SJCRH30 (cell line): ENCODE data around the gene TMTC2. TPM values are rescaled to one million over a fixed set of nuclear protein-coding genes. Genes with fewer than 3 reads are reported as not detected.

Experiments
- DNase-seq, 2 experiments: peaks; one replicate each; pipeline ENCODE4 v3.0.0-alpha.2; 2015 to 2020
- H3K27ac ChIP-seq: fragments of 250-450 bp; sonication (Bioruptor Pico); 2 replicates; pipeline ENCODE4 v1.5.1; 2020; ENCODE audit warnings: mild to moderate bottlenecking, moderate library complexity
- H3K27me3 ChIP-seq: fragments of 250-450 bp; sonication (Bioruptor Pico); 2 replicates; pipeline ENCODE4 v1.5.1; 2020; ENCODE audit warnings: mild to moderate bottlenecking, moderate library complexity
- H3K36me3 ChIP-seq: fragments of 250-450 bp; sonication (Bioruptor Pico); 2 replicates; pipeline ENCODE4 v1.5.1; 2020; ENCODE audit warnings: mild to moderate bottlenecking, moderate library complexity
- H3K4me1 ChIP-seq: fragments of 250-450 bp; sonication (Bioruptor Pico); 2 replicates; pipeline ENCODE4 v1.5.1; 2020; ENCODE audit warnings: mild to moderate bottlenecking, moderate library complexity
- H3K4me3 ChIP-seq: fragments of 250-450 bp; sonication (Bioruptor Pico); 2 replicates; pipeline ENCODE4 v1.5.1; 2020; ENCODE audit warnings: mild to moderate bottlenecking, moderate library complexity
- H3K9me3 ChIP-seq: fragments of 250-450 bp; sonication (Bioruptor Pico); replicated peaks from 2 replicates; pipeline ENCODE4 v1.5.1; 2020; ENCODE audit warnings: mild to moderate bottlenecking, moderate library complexity
- total RNA-seq: library from RNA; depleted of rRNA; stranded (reverse); fragments of >200 nt; shearing (Covaris generic); gene quantifications from 2 replicates; pipeline ENCODE4 v1.2.3, GENCODE V29; 2014

TMTC2 gene
- total RNA-seq, 1 experiment from 2014 or later = 6.5 TPM

GRCh38 chr12:82873309-82873708 is 186.6 kb downstream of the TMTC2 start:
- Histone ChIP-seq H3K4me3 (no peak overlapping the region), H3K36me3 (no peaks in the 10 kb centered on the region), H3K27me3 (no peaks in the 10 kb centered on the region), H3K9me3 (no peaks in the 10 kb centered on the region), H3K27ac (no peak overlapping the region), H3K4me1 (no peaks in the 10 kb centered on the region)
- DNase-seq = no peak

GRCh38 chr12:82873951-82874350 is 187.2 kb downstream of the TMTC2 start:
- Histone ChIP-seq H3K4me3 (no peak overlapping the region), H3K9me3 (no peaks in the 10 kb centered on the region), H3K36me3 (no peaks in the 10 kb centered on the region), H3K27ac (no peak overlapping the region), H3K27me3 (no peaks in the 10 kb centered on the region), H3K4me1 (no peaks in the 10 kb centered on the region)
- no peak for DNase-seq

- no peak for DNase-seq
- no peak overlapping the region for H3K27ac ChIP-seq
- no peaks in the 10 kb centered on the region for H3K9me3 ChIP-seq
- H3K4me1 ChIP-seq = no peaks in the 10 kb centered on the region
- H3K27me3 ChIP-seq = no peaks in the 10 kb centered on the region
- no peak overlapping the region for H3K4me3 ChIP-seq
- no peaks in the 10 kb centered on the region for H3K36me3 ChIP-seq
Observed at GRCh38 chr12:82874945-82875344, 188.2 kb downstream of the TMTC2 start.

GRCh38 chr12:82876075-82876474 is 189.4 kb downstream of the TMTC2 start:
- Histone ChIP-seq H3K27ac (no peak overlapping the region), H3K36me3 (no peaks in the 10 kb centered on the region), H3K4me3 (no peak overlapping the region), H3K27me3 (no peaks in the 10 kb centered on the region), H3K9me3 (no peaks in the 10 kb centered on the region), H3K4me1 (no peaks in the 10 kb centered on the region)
- no peak for DNase-seq

- no peak overlapping the region for H3K27ac ChIP-seq
- no peak for DNase-seq
- no peak overlapping the region for H3K4me3 ChIP-seq
- H3K27me3 ChIP-seq = no peaks in the 10 kb centered on the region
- H3K36me3 ChIP-seq = no peaks in the 10 kb centered on the region
- no peaks in the 10 kb centered on the region for H3K4me1 ChIP-seq
- no peaks in the 10 kb centered on the region for H3K9me3 ChIP-seq
Observed at GRCh38 chr12:82877963-82878362, 191.3 kb downstream of the TMTC2 start.

GRCh38 chr12:82880442-82880901 is 193.8 kb downstream of the TMTC2 start:
- H3K27me3 ChIP-seq = no peaks in the 10 kb centered on the region
- no peaks in the 10 kb centered on the region for H3K9me3 ChIP-seq
- no peaks in the 10 kb centered on the region for H3K4me1 ChIP-seq
- no peak overlapping the region for H3K4me3 ChIP-seq
- no peak for DNase-seq
- H3K36me3 ChIP-seq = no peaks in the 10 kb centered on the region
- H3K27ac ChIP-seq = no peak overlapping the region

GRCh38 chr12:82883394-82884355 is 197.0 kb downstream of the TMTC2 start:
- DNase-seq = no peak
- H3K27ac ChIP-seq = no peak overlapping the region
- H3K27me3 ChIP-seq = no peaks in the 10 kb centered on the region

GRCh38 chr12:82886671-82887340 is 200.1 kb downstream of the TMTC2 start:
- H3K4me1 ChIP-seq = no peaks in the 10 kb centered on the region
- H3K4me3 ChIP-seq = no peak overlapping the region
- H3K36me3 ChIP-seq = no peaks in the 10 kb centered on the region
- H3K27ac ChIP-seq = no peak overlapping the region
- no peaks in the 10 kb centered on the region for H3K27me3 ChIP-seq
- no peaks in the 10 kb centered on the region for H3K9me3 ChIP-seq
- no peak for DNase-seq

More at GRCh38 chr12:82883394-82884355, 197.0 kb downstream of the TMTC2 start:
- Histone ChIP-seq H3K9me3 (no peaks in the 10 kb centered on the region), H3K36me3 (no peaks in the 10 kb centered on the region), H3K4me1 (no peaks in the 10 kb centered on the region), H3K4me3 (no peak overlapping the region)

- no peaks in the 10 kb centered on the region for H3K4me1 ChIP-seq
- no peak overlapping the region for H3K27ac ChIP-seq
- no peaks in the 10 kb centered on the region for H3K27me3 ChIP-seq
- H3K36me3 ChIP-seq = no peaks in the 10 kb centered on the region
- H3K4me3 ChIP-seq = no peak overlapping the region
- DNase-seq = no peak
- no peaks in the 10 kb centered on the region for H3K9me3 ChIP-seq
Observed at GRCh38 chr12:82893896-82894295, 207.2 kb downstream of the TMTC2 start.

GRCh38 chr12:82896277-82896676 is 209.6 kb downstream of the TMTC2 start:
- DNase-seq = no peak
- Histone ChIP-seq H3K4me3 (no peak overlapping the region), H3K36me3 (no peaks in the 10 kb centered on the region), H3K4me1 (no peaks in the 10 kb centered on the region), H3K9me3 (no peaks in the 10 kb centered on the region), H3K27ac (no peak overlapping the region), H3K27me3 (no peaks in the 10 kb centered on the region)

- Histone ChIP-seq H3K4me3 (no peak overlapping the region), H3K27ac (no peak overlapping the region), H3K36me3 (no peaks in the 10 kb centered on the region), H3K4me1 (no peaks in the 10 kb centered on the region), H3K9me3 (no peaks in the 10 kb centered on the region), H3K27me3 (no peaks in the 10 kb centered on the region)
- DNase-seq = no peak
Observed at GRCh38 chr12:82896979-82897378, 210.3 kb downstream of the TMTC2 start.

GRCh38 chr12:82898441-82898840 is 211.7 kb downstream of the TMTC2 start:
- no peaks in the 10 kb centered on the region for H3K27me3 ChIP-seq
- H3K4me3 ChIP-seq = no peak overlapping the region
- H3K4me1 ChIP-seq = no peaks in the 10 kb centered on the region
- H3K36me3 ChIP-seq = no peaks in the 10 kb centered on the region
- no peak overlapping the region for H3K27ac ChIP-seq
- DNase-seq = no peak
- H3K9me3 ChIP-seq = no peaks in the 10 kb centered on the region

GRCh38 chr12:82904219-82904790 is 217.6 kb downstream of the TMTC2 start:
- no peaks in the 10 kb centered on the region for H3K4me1 ChIP-seq
- H3K36me3 ChIP-seq = no peaks in the 10 kb centered on the region
- H3K4me3 ChIP-seq = no peak overlapping the region
- no peaks in the 10 kb centered on the region for H3K27me3 ChIP-seq
- no peak overlapping the region for H3K27ac ChIP-seq
- no peak for DNase-seq
- no peaks in the 10 kb centered on the region for H3K9me3 ChIP-seq

GRCh38 chr12:82910246-82910893 is 223.7 kb downstream of the TMTC2 start:
- no peak for DNase-seq
- Histone ChIP-seq H3K4me1 (no peaks in the 10 kb centered on the region), H3K27ac (no peak overlapping the region), H3K4me3 (no peak overlapping the region), H3K36me3 (no peaks in the 10 kb centered on the region), H3K27me3 (no peaks in the 10 kb centered on the region), H3K9me3 (no peaks in the 10 kb centered on the region)

GRCh38 chr12:82912406-82912805 is 225.7 kb downstream of the TMTC2 start:
- Histone ChIP-seq H3K27me3 (no peaks in the 10 kb centered on the region), H3K4me3 (no peak overlapping the region), H3K4me1 (no peaks in the 10 kb centered on the region), H3K9me3 (no peaks in the 10 kb centered on the region), H3K27ac (no peak overlapping the region), H3K36me3 (no peaks in the 10 kb centered on the region)
- no peak for DNase-seq
